22Rv1 (cell line): ENCODE data around the gene P2RY11.

ENCODE experiments used
- CTCF ChIP-seq: fragments of 450-650 bp; IDR thresholded peaks from 2 replicates; pipeline ENCODE4 v1.5.1; 2017; ENCODE audit warnings: mild to moderate bottlenecking
- ZFX ChIP-seq: fragments of 450-650 bp; IDR thresholded peaks from 2 replicates; pipeline ENCODE4 v1.6.1; 2017; ENCODE audit warnings: antibody characterized with exemption, borderline replicate concordance

GRCh38 chr19:10115392-10116084 is 4.0 kb downstream of the P2RY11 start:
- no peak for TF ChIP-seq CTCF
- TF ChIP-seq ZFX = no peak
